A549 (cell line): ENCODE results near the gene SYT6. TPM values are rescaled to one million over a fixed set of nuclear protein-coding genes. Genes with fewer than 3 reads are reported as not detected.

Experiments
- ATAC-seq, 2 experiments: fragments of 200-7000 bp in 1 of 2; fragments of >200 bp in 1 of 2; cut with Nextera tagmentation in 1 of 2; cut with Tn5 transposase in 1 of 2; 3 replicates each; pipeline versions ENCODE4 v1.8.0 to v1.9.1; 2018 to 2020; ENCODE audit warnings: mild to moderate bottlenecking in 1 of 2, moderate library complexity in 1 of 2
- CTCF ChIA-PET: fragments of 300-600 bp; sonication (Branson Sonifier 250); formaldehyde crosslinking; extraction: SDS; loops from one replicate; lab custom pipeline; 2021; ENCODE audit warnings: antibody characterized with exemption, inconsistent platforms; lab: Yijun Ruan, JAX
- POLR2A ChIA-PET: fragments of 350-600 bp; formaldehyde crosslinking; extraction: SDS; loops from one replicate; lab custom pipeline; 2021; ENCODE audit warnings: antibody characterized with exemption, inconsistent platforms; lab: Yijun Ruan, JAX
- DNase-seq, 2 experiments: peaks; one replicate each; pipeline versions ENCODE4 v3.0.0 to v3.0.0-alpha.2; 2011 to 2016; ENCODE audit warnings: low read depth in 1 of 2, low spot score in 1 of 2
- FAIRE-seq: peaks from 2 replicates; lab custom pipeline; 2011; peaks lifted over from hg19 to GRCh38; lab: Jason Lieb, UNC
- H3K27ac ChIP-seq, 2 experiments: fragments of >200 bp; sonication (Bioruptor Twin); formaldehyde crosslinking; 3 replicates each; pipeline ENCODE4 v1.5.1; 2016 to 2017
- H3K4me1 ChIP-seq: fragments of >200 bp; sonication (Bioruptor Twin); formaldehyde crosslinking; 3 replicates; pipeline ENCODE4 v1.6.1; 2016
- H3K4me2 ChIP-seq: fragments of >200 bp; sonication (Bioruptor Twin); formaldehyde crosslinking; 3 replicates; pipeline ENCODE4 v1.6.1; 2016
- H3K4me3 ChIP-seq: fragments of >200 bp; sonication (Bioruptor Twin); formaldehyde crosslinking; 3 replicates; pipeline ENCODE4 v1.5.1; 2016
- H3K9me3 ChIP-seq: fragments of >200 bp; sonication (Bioruptor Twin); formaldehyde crosslinking; 3 replicates; pipeline ENCODE4 v1.6.1; 2016
- BHLHE40 ChIP-seq: IDR thresholded peaks from 2 replicates; pipeline ENCODE4 v1.6.1; 2012; ENCODE audit warnings: low read depth, low read length, inconsistent platforms
- CBX2 ChIP-seq: fragments of 200-600 bp; sonication (generic); IDR thresholded peaks from 2 replicates; pipeline ENCODE4 v1.6.1; 2016; ENCODE audit warnings: low read depth, mild to moderate bottlenecking, borderline replicate concordance
- CBX8 ChIP-seq: fragments of 200-600 bp; sonication (generic); IDR thresholded peaks from 2 replicates; pipeline ENCODE4 v1.6.1; 2016
- CHD4 ChIP-seq: fragments of 200-600 bp; sonication (generic); IDR thresholded peaks from 2 replicates; pipeline ENCODE4 v1.6.1; 2016; ENCODE audit warnings: antibody characterized with exemption, mild to moderate bottlenecking, borderline replicate concordance
- EHF ChIP-seq: fragments of 250-450 bp; sonication (Bioruptor Pico); IDR thresholded peaks from 2 replicates; pipeline ENCODE4 v1.5.0; 2020; ENCODE audit warnings: mild to moderate bottlenecking
- EHMT2 ChIP-seq: fragments of 200-600 bp; sonication (generic); IDR thresholded peaks from 2 replicates; pipeline ENCODE4 v1.6.1; 2016; ENCODE audit warnings: antibody characterized with exemption, low read depth, mild to moderate bottlenecking, moderate library complexity
- EP300 ChIP-seq, 2 experiments: fragments of >200 bp; sonication (Bioruptor Twin); formaldehyde crosslinking; IDR thresholded peaks; 2 replicates in 1 of 2; 3 replicates in 1 of 2; pipeline ENCODE4 v1.6.1; 2016 to 2017
- ESRRA ChIP-seq: fragments of 150-350 bp; IDR thresholded peaks from 2 replicates; pipeline ENCODE4 v1.6.1; 2014; ENCODE audit warnings: mild to moderate bottlenecking, low read length, borderline replicate concordance
- FOSB ChIP-seq: fragments of 250-450 bp; sonication (Bioruptor Pico); IDR thresholded peaks from 2 replicates; pipeline ENCODE4 v1.5.0; 2020; ENCODE audit warnings: mild to moderate bottlenecking, moderate library complexity
- FOXS1 ChIP-seq: fragments of 250-450 bp; sonication (Bioruptor Pico); IDR thresholded peaks from 2 replicates; pipeline ENCODE4 v1.5.0; 2020; ENCODE audit warnings: mild to moderate bottlenecking, moderate library complexity
- HDAC2 ChIP-seq: fragments of 200-600 bp; sonication (generic); IDR thresholded peaks from 2 replicates; pipeline ENCODE4 v1.6.1; 2016
- HOXB5 ChIP-seq: fragments of 250-450 bp; sonication (Bioruptor Pico); IDR thresholded peaks from 2 replicates; pipeline ENCODE4 v1.5.0; 2020; ENCODE audit warnings: mild to moderate bottlenecking, moderate library complexity
- JUN ChIP-seq, 2 experiments: fragments of >200 bp; sonication (Bioruptor Twin); formaldehyde crosslinking; IDR thresholded peaks; 2 replicates in 1 of 2; 3 replicates in 1 of 2; pipeline ENCODE4 v1.6.1; 2016 to 2017
- JUNB ChIP-seq: fragments of >200 bp; sonication (Bioruptor Twin); formaldehyde crosslinking; IDR thresholded peaks from 2 replicates; pipeline ENCODE4 v1.6.1; 2016
- KDM1A ChIP-seq: fragments of 200-600 bp; sonication (generic); IDR thresholded peaks from 2 replicates; pipeline ENCODE4 v1.6.1; 2016; ENCODE audit warnings: low read depth, mild to moderate bottlenecking
- KDM5A ChIP-seq: fragments of 200-600 bp; sonication (generic); IDR thresholded peaks from 2 replicates; pipeline ENCODE4 v1.6.1; 2016; ENCODE audit warnings: antibody characterized with exemption, mild to moderate bottlenecking
- MAFK ChIP-seq: fragments of 450-650 bp; IDR thresholded peaks from 2 replicates; pipeline ENCODE4 v1.6.1; 2014; ENCODE audit not compliant: partially characterized antibody
- MAZ ChIP-seq: fragments of 150-350 bp; IDR thresholded peaks from 2 replicates; pipeline ENCODE4 v1.6.1; 2014; ENCODE audit warnings: antibody characterized with exemption, low read depth, low read length, borderline replicate concordance
- NPAS2 ChIP-seq: fragments of 250-450 bp; sonication (Bioruptor Pico); IDR thresholded peaks from 2 replicates; pipeline ENCODE4 v1.8.0; 2022; ENCODE audit warnings: mild to moderate bottlenecking, moderate library complexity, borderline replicate concordance
- NR3C1 ChIP-seq: fragments of >200 bp; sonication (Bioruptor Twin); formaldehyde crosslinking; IDR thresholded peaks from 3 replicates; pipeline ENCODE4 v1.6.1; 2017
- POLR2A ChIP-seq: IDR thresholded peaks from 2 replicates; pipeline ENCODE4 v1.6.1; 2012; ENCODE audit warnings: mild to moderate bottlenecking, low read length
- POLR2AphosphoS2 ChIP-seq: conservative IDR thresholded peaks from 2 replicates; pipeline ENCODE4 v1.6.1; 2012; ENCODE audit warnings: low read length, improper control_type of control experiment, inconsistent platforms
- RARB ChIP-seq: fragments of 250-450 bp; sonication (Bioruptor Pico); IDR thresholded peaks from 2 replicates; pipeline ENCODE4 v1.8.0; 2021; ENCODE audit warnings: mild to moderate bottlenecking, moderate library complexity
- RCOR1 ChIP-seq: fragments of 150-350 bp; IDR thresholded peaks from 2 replicates; pipeline ENCODE4 v1.6.1; 2014; ENCODE audit warnings: antibody characterized with exemption, low read length, low read depth
- RNF2 ChIP-seq: fragments of 200-600 bp; sonication (generic); IDR thresholded peaks from 2 replicates; pipeline ENCODE4 v1.6.1; 2016; ENCODE audit warnings: low read depth, mild to moderate bottlenecking, antibody characterized with exemption, moderate library complexity, borderline replicate concordance
- SMC3 ChIP-seq: fragments of >200 bp; sonication (Bioruptor Twin); formaldehyde crosslinking; IDR thresholded peaks from 3 replicates; pipeline ENCODE4 v1.6.1; 2018; ENCODE audit warnings: inconsistent platforms
- TP53 ChIP-seq: fragments of 250-450 bp; sonication (Bioruptor Pico); IDR thresholded peaks from 2 replicates; pipeline ENCODE4 v1.5.0; 2021; ENCODE audit warnings: mild to moderate bottlenecking, moderate library complexity
- ZC3H11A ChIP-seq: fragments of 450-650 bp; IDR thresholded peaks from 2 replicates; pipeline ENCODE4 v1.6.1; 2014; ENCODE audit warnings: antibody characterized with exemption, mild to moderate bottlenecking
- ZFP36 ChIP-seq: fragments of 450-650 bp; IDR thresholded peaks from 2 replicates; pipeline ENCODE4 v1.6.1; 2014; ENCODE audit warnings: borderline replicate concordance; ENCODE audit not compliant: partially characterized antibody
- ZSCAN20 ChIP-seq: fragments of 250-450 bp; sonication (Bioruptor Pico); IDR thresholded peaks from 2 replicates; pipeline ENCODE4 v1.8.0; 2022; ENCODE audit warnings: mild to moderate bottlenecking, moderate library complexity
- WGBS: methylation state at CpG from one replicate; pipeline ENCODE4 v1.1.6; 2017; ENCODE audit errors: missing lambda C conversion rate; 5-methylcytosine and 5-hydroxymethylcytosine counted together
- polyA plus RNA-seq, 4 experiments: library from polyadenylated mRNA; depleted of rRNA in 3 of 4; stranded (reverse); fragments of >200 nt; fragmentation: RNase III in 1 of 4; extraction: RNeasy Plus Mini Kit Qiagen cat#74134 plus additional on column Dnase treatment in 1 of 4; gene quantifications; 2 replicates in 3 of 4; 3 replicates in 1 of 4; pipeline ENCODE4 v1.2.3, GENCODE V29; 2011 to 2017
- TF ChIP-seq, protein P1 (sequence below): fragments of 250-450 bp; sonication (Bioruptor Pico); IDR thresholded peaks from 2 replicates; pipeline ENCODE4 v1.5.0; 2020; ENCODE audit warnings: low read depth, mild to moderate bottlenecking, moderate library complexity
- TF ChIP-seq, protein P2 (sequence below): IDR thresholded peaks from 2 replicates; pipeline ENCODE4 v1.6.1; 2012
- TF ChIP-seq, protein P3 (sequence below): fragments of 450-650 bp; IDR thresholded peaks from 2 replicates; pipeline ENCODE4 v1.6.1; 2014; ENCODE audit warnings: antibody characterized with exemption
- TF ChIP-seq, protein P4 (sequence below): IDR thresholded peaks from 2 replicates; pipeline ENCODE4 v1.6.1; 2012

SYT6 gene
- polyA plus RNA-seq, 2 of the 4 experiments (the other 2 are of a cell fraction), result 0.57 to 1.1 TPM

DNA sequence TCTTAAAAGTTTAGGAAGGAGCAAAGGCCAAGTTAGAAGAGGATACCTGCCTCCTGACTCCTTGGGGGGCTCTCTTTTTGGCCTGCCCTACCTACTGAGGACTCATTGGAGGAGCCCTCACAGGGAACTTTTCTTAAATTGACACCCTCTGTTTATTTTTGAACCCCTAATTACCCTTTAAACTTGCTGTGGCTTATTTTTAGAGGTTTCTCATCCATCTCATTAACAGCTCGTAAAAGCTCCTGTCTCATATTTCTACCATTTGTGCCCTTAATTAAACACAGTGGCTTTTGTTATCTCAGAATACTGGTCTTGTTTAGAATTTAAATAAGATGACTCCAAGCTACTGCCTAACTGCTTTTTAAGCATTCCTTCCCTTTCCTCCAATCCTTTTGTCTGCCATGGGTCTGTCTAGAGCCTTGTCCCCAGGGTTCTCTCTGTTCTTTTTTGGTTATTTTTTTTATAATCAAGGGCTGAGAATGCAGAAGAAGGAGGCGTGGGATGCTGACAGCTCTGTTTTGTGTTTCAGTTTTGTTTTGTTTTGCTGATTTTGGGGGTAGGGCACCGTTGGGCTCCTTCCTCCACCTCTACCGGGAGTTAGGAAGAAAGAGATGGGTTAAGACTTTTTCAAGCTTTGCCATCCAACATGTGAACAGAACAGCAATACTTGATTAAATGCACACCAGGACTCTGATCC lies 78.0 kb downstream of the SYT6 start:
- WGBS, result 45% methylated on average over 4 of the region's 4 CpGs
- ChIA-PET POLR2A (no interaction called here), CTCF (no interaction called here)
- no peak for DNase-seq
- Histone ChIP-seq H3K4me3 (no peak overlapping the region), H3K4me2 (no peak overlapping the region), H3K9me3 (peaks cover 16% of the 10 kb centered on the region), H3K4me1 (no peaks in the 10 kb centered on the region), H3K27ac (no peak overlapping the region)
- no peak for FAIRE-seq
- TF ChIP-seq ZSCAN20 (CRISPR knock-in tag), result no peak
- TF ChIP-seq, protein P1, sequence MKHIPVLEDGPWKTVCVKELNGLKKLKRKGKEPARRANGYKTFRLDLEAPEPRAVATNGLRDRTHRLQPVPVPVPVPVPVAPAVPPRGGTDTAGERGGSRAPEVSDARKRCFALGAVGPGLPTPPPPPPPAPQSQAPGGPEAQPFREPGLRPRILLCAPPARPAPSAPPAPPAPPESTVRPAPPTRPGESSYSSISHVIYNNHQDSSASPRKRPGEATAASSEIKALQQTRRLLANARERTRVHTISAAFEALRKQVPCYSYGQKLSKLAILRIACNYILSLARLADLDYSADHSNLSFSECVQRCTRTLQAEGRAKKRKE (CRISPR knock-in tag), result no peak
- TF ChIP-seq, protein P2, sequence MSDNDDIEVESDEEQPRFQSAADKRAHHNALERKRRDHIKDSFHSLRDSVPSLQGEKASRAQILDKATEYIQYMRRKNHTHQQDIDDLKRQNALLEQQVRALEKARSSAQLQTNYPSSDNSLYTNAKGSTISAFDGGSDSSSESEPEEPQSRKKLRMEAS, result no peak
- no peak for TF ChIP-seq NPAS2 (CRISPR knock-in tag)
- TF ChIP-seq FOXS1 (CRISPR knock-in tag), result no peak
- no peak for TF ChIP-seq CBX2
- no peak for TF ChIP-seq BHLHE40
- TF ChIP-seq, protein P3, sequence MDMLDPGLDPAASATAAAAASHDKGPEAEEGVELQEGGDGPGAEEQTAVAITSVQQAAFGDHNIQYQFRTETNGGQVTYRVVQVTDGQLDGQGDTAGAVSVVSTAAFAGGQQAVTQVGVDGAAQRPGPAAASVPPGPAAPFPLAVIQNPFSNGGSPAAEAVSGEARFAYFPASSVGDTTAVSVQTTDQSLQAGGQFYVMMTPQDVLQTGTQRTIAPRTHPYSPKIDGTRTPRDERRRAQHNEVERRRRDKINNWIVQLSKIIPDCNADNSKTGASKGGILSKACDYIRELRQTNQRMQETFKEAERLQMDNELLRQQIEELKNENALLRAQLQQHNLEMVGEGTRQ, result no peak
- TF ChIP-seq KDM1A, result no peak
- no peak for TF ChIP-seq JUNB
- no peak for TF ChIP-seq NR3C1
- no peak for TF ChIP-seq RARB (CRISPR knock-in tag)
- TF ChIP-seq CBX8, result no peak
- TF ChIP-seq ZC3H11A, result no peak
- no peak for TF ChIP-seq MAZ
- TF ChIP-seq ZFP36, result no peak
- no peak for TF ChIP-seq POLR2A
- TF ChIP-seq HOXB5 (CRISPR knock-in tag), result no peak
- ATAC-seq, result no peak

DNA sequence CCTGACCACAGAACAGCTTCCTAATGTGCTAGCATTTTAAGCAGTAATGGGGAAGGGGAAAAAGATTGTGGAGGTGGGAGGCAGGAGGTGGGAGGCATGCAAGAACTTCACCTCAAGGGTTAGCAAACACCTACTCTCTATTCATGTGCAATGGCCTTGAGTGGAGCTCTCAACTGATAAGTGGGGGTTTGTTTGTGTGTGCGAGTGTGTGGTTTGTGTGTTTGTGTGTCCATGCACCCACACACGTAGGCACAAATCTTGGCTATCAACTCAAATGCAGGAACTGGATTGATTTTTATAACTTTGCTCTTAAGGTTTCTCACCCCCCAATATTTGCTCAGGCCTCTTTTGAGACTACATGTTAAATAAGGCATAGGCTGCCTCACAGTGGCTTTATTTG lies 78.6 kb downstream of the SYT6 start:
- Histone ChIP-seq H3K4me3 (no peak overlapping the region), H3K4me1 (no peaks in the 10 kb centered on the region), H3K9me3 (peaks cover 16% of the 10 kb centered on the region), H3K4me2 (no peak overlapping the region), H3K27ac (no peak overlapping the region)
- WGBS, result 72% methylated on average over 2 of the region's 2 CpGs
- DNase-seq, result no peak
- ChIA-PET POLR2A (no interaction called here), CTCF (no interaction called here)
- FAIRE-seq, result no peak
- no peak for ATAC-seq
- TF ChIP-seq RCOR1 (no peak), CBX8 (no peak), ESRRA (no peak), FOSB (CRISPR knock-in tag) (no peak), SMC3 (no peak), MAFK (no peak), EP300 (IDR thresholded peaks at IDR 0.05) (no peak), ZSCAN20 (CRISPR knock-in tag) (no peak)
- TF ChIP-seq, protein P4, sequence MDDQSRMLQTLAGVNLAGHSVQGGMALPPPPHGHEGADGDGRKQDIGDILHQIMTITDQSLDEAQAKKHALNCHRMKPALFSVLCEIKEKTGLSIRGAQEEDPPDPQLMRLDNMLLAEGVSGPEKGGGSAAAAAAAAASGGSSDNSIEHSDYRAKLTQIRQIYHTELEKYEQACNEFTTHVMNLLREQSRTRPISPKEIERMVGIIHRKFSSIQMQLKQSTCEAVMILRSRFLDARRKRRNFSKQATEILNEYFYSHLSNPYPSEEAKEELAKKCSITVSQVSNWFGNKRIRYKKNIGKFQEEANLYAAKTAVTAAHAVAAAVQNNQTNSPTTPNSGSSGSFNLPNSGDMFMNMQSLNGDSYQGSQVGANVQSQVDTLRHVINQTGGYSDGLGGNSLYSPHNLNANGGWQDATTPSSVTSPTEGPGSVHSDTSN, result no peak

DNA sequence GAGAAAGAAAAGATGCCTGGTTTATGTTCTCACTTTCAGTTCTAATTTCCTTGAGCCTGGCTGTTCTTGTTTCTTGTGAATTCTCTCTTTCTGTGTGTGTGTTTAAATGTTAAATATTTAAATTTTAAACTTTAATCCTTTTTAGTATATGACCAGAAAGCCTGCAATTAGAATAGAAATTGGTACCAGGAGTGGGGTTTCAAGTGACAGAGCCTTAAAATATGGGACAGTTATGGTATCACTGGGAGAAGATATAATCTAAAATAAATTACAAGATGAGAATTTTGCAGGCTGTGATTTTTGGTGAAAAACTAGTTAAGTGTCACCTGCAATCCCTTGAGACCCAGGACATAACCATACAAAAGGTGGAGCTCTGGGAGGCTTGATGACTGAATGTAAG lies 81.4 kb downstream of the SYT6 start:
- ChIA-PET POLR2A (no interaction called here), CTCF (no interaction called here)
- Histone ChIP-seq H3K9me3 (peaks cover 16% of the 10 kb centered on the region), H3K4me3 (no peak overlapping the region), H3K4me2 (no peak overlapping the region), H3K4me1 (no peaks in the 10 kb centered on the region), H3K27ac (no peak overlapping the region)
- ATAC-seq, result no peak
- TF ChIP-seq CHD4, result no peak
- no peak for TF ChIP-seq POLR2AphosphoS2
- no peak for TF ChIP-seq EHF
- TF ChIP-seq JUNB, result no peak
- TF ChIP-seq HDAC2, result no peak
- TF ChIP-seq KDM5A, result no peak
- no peak for TF ChIP-seq EHMT2
- no peak for TF ChIP-seq JUN (IDR thresholded peaks at IDR 0.05)
- TF ChIP-seq TP53 (CRISPR knock-in tag), result no peak
- no peak for TF ChIP-seq RNF2
- TF ChIP-seq MAFK, result no peak
- no peak for TF ChIP-seq RARB (CRISPR knock-in tag)
- TF ChIP-seq, protein P1 (CRISPR knock-in tag), result no peak
- DNase-seq, result no peak
- FAIRE-seq, result no peak
